Measurements from ENCODE around the gene RARRES2.

DNA sequence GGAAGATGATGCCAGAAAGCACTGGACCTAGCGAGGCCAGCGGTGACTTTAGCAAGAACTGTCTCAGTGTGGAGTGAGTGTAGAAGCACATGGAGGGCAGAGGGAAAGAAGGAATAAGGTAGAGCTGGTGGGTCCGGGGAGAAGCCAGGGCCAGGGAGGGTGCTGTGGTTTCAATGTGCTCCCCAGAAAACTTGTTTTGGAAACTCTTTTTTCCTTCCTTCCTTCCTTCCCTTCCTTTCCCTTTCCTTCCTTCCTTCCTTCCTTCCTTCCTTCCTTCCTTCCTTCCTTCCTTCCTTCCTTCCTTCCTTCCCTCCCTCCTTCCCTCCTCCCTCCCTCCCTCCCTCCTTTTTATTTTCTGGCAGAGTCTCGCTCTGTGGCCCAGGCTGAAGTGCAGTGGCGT, 5.5 kb upstream of the RARRES2 start:
- TF ChIP-seq, protein P1, sequence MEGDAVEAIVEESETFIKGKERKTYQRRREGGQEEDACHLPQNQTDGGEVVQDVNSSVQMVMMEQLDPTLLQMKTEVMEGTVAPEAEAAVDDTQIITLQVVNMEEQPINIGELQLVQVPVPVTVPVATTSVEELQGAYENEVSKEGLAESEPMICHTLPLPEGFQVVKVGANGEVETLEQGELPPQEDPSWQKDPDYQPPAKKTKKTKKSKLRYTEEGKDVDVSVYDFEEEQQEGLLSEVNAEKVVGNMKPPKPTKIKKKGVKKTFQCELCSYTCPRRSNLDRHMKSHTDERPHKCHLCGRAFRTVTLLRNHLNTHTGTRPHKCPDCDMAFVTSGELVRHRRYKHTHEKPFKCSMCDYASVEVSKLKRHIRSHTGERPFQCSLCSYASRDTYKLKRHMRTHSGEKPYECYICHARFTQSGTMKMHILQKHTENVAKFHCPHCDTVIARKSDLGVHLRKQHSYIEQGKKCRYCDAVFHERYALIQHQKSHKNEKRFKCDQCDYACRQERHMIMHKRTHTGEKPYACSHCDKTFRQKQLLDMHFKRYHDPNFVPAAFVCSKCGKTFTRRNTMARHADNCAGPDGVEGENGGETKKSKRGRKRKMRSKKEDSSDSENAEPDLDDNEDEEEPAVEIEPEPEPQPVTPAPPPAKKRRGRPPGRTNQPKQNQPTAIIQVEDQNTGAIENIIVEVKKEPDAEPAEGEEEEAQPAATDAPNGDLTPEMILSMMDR (IDR thresholded peaks at IDR 0.05 in 2 of 3, conservative IDR thresholded peaks at IDR 0.05 in 1 of 3; ENCODE audit: borderline replicate concordance in 1 of 3, insufficient read depth in 1 of 3, low read depth in 2 of 3, low read length in 2 of 3): no peak
- TF ChIP-seq EZH2 (IDR thresholded peaks at IDR 0.05) (no peak), POLR2A (IDR thresholded peaks at IDR 0.05; ENCODE audit: borderline replicate concordance, extremely low read depth, insufficient read depth, insufficient read length) (no peak), RAD21 (IDR thresholded peaks at IDR 0.05; ENCODE audit: low read depth) (no peak), ZNF274 (IDR thresholded peaks at IDR 0.05; ENCODE audit: low read depth, low read length) (no peak), TCF7L2 (IDR thresholded peaks at IDR 0.05; ENCODE audit: borderline replicate concordance, extremely low read depth, insufficient read depth, insufficient read length) (no peak)
- TF ChIP-seq, protein P2, sequence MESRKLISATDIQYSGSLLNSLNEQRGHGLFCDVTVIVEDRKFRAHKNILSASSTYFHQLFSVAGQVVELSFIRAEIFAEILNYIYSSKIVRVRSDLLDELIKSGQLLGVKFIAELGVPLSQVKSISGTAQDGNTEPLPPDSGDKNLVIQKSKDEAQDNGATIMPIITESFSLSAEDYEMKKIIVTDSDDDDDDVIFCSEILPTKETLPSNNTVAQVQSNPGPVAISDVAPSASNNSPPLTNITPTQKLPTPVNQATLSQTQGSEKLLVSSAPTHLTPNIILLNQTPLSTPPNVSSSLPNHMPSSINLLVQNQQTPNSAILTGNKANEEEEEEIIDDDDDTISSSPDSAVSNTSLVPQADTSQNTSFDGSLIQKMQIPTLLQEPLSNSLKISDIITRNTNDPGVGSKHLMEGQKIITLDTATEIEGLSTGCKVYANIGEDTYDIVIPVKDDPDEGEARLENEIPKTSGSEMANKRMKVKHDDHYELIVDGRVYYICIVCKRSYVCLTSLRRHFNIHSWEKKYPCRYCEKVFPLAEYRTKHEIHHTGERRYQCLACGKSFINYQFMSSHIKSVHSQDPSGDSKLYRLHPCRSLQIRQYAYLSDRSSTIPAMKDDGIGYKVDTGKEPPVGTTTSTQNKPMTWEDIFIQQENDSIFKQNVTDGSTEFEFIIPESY (IDR thresholded peaks at IDR 0.05; ENCODE audit: extremely low read depth, insufficient replicate concordance, low read length): no peak

All from HCT116 (cell line).